Left colon (tissue), 2 donors: ENCODE results near the gene CHCHD6. TPM values are rescaled to one million over a fixed set of nuclear protein-coding genes. Genes with fewer than 3 reads are reported as not detected.

Experiments used
- ATAC-seq: fragments of 200-7000 bp; cut with Tn5 transposase; one replicate; pipeline ENCODE4 v1.9.1; 2020; ENCODE audit warnings: mild to moderate bottlenecking, moderate library complexity
- DNase-seq, 2 donors: peaks; one replicate each; pipeline ENCODE4 v3.0.0-alpha.2; 2020
- intact Hi-C, 2 donors: fragments of 100-400 bp; cut with DNase I in 1 of 2; cut with micrococcal nuclease in 1 of 2; formaldehyde crosslinking; loops; one replicate each; pipeline versions ENCODE4 v1.11.2 to v1.14.0; 2022; cut with DNase I, micrococcal nuclease
- total RNA-seq, 2 donors: library from RNA; stranded (reverse); fragmentation: NEBNext Ultra II Directional; extraction: Animal tissue kit (Norgen Biotek cat#: 25700); gene quantifications; one replicate each; pipeline ENCODE4 v1.2.1, GENCODE V29; 2021
- donor health status: DM: no; HTN: no; CAD: no.
- donor health status: DM: yes; HTN: yes; CAD: no.

Gene CHCHD6
- total RNA-seq, 2 donors from 2014 or later = 8.9 to 11.4 TPM

GRCh38 chr3:126895178-126896066 is 191.4 kb downstream of the CHCHD6 start:
- ATAC-seq (no peak), DNase-seq (no peak)
- intact Hi-C loops = no loop called here

DNA sequence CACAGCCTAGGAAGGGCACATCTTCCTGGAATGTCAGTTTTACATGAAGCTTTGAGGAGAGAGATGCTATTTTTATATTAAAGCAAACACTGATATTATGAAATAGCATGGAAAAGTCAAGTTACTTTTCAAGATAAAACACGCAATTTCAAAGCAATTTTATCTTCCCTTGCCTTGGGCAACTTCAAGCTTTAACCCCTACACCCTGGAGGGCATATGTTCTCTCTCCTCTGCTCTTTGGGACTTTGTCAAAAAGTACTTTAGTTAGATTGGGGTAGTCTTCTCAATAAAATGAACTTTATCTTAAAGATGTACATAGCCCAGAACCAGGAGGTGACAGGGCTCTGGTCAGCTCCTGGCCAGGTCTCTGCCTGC is 192.0 kb downstream of the CHCHD6 start:
- ATAC-seq (no peak), DNase-seq (no peak)
- intact Hi-C loops = no loop called here

DNA sequence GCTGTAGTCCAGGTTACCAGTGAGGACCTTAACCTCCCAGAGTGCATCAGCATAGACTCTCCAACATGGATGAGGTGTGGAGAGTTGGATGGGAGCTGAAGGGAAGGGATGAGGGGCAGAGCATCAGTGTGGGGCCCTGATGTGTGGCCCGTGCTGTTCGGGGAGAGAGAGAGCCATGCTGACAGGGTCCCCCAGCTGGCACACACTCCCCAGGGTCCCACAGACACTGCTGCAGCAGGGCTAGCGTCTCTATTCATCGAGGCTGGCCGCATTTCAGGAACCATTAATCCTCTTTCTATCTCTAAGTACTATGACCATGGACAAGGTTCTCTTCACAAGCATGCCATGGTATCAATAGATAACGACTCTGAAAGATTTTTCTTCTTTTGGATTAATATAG is 192.9 kb downstream of the CHCHD6 start:
- ATAC-seq = no peak
- DNase-seq = no peak
- intact Hi-C loops = no loop called here

GRCh38 chr3:126897943-126898342 is 193.9 kb downstream of the CHCHD6 start:
- DNase-seq = no peak
- intact Hi-C loops = no loop called here
- ATAC-seq = no peak

GRCh38 chr3:126900859-126901540 is 197.0 kb downstream of the CHCHD6 start:
- DNase-seq (no peak), ATAC-seq (no peak)
- intact Hi-C loops = no loop called here

- no peak for DNase-seq
- intact Hi-C loops = no loop called here
- ATAC-seq = no peak
Observed at GRCh38 chr3:126901631-126902030, 197.6 kb downstream of the CHCHD6 start.

DNA sequence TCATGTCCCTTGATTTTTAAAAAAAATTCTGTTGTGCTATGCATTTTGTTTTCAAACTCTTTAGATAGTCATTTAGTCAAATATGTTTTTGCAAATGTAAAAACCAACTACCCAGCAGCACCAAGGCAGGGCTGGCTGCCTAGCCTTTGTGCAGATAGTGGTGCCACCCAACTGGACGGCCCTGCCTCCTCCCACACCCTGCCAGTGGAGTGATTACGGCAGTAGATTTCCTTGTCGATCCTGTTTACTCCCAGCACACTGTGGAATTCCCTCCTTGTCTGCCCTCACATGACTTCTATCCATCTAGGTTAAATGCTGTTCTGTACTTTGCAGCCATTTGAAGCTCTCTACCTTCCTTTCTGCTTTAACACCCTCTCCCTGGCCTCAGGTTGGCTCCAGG is 199.5 kb downstream of the CHCHD6 start:
- ATAC-seq = peak; percentile 100
- intact Hi-C loops = no loop called here
- DNase-seq = peak; percentile 60 to 68

GRCh38 chr3:126907557-126907956 is 203.5 kb downstream of the CHCHD6 start:
- DNase-seq (no peak), ATAC-seq (no peak)
- intact Hi-C loops = no loop called here

- no peak for ATAC-seq
- intact Hi-C loops = no loop called here
- DNase-seq = no peak
Observed at GRCh38 chr3:126908752-126909275, 204.8 kb downstream of the CHCHD6 start.

- DNase-seq (no peak), ATAC-seq (no peak)
- intact Hi-C loops = no loop called here
Observed at GRCh38 chr3:126910231-126910630, 206.2 kb downstream of the CHCHD6 start.

DNA sequence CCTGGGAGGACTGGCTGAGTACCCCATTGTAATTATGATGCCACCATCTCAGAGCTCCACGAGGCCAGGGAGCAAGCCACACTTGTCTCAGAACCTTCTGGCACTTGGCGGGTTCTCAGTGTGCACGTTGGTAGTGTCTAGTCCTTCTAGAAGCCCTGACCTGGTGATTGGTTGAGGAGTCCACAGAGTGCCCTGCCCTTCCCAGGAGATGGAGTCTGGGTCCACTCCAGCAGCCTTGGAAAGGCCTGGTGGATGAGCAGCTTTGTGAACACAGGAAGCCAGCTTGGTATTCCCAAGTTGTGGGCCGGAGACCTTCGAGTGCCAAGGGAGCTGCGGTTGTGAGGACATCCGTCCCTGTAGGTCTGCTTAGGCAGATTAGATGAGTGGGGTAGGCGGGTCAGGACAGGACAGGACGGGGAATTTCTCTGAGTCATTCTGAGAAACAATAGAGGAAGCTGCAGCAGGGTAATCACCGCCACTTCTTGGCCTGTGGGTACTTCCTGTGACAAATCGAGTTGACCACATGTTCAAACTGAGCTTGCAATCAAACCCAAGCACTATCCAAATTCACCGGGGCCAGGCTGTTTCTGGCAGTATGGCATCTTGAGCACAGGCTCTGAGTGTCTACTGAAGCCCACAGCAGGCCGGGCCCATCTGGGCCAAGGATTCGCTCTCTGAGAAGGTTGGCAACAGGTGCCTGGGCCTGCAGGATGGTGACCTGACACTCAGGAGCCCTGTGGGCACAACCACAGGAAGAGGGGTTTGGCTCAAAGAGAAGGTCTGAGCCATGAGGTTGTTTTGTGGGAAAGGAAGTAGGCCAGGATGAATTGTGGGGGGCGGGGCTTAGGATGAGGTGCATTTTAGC is 207.4 kb downstream of the CHCHD6 start:
- intact Hi-C loops = no loop called here
- DNase-seq (peak; percentile 44 to 65), ATAC-seq (peak; percentile 69)

DNA sequence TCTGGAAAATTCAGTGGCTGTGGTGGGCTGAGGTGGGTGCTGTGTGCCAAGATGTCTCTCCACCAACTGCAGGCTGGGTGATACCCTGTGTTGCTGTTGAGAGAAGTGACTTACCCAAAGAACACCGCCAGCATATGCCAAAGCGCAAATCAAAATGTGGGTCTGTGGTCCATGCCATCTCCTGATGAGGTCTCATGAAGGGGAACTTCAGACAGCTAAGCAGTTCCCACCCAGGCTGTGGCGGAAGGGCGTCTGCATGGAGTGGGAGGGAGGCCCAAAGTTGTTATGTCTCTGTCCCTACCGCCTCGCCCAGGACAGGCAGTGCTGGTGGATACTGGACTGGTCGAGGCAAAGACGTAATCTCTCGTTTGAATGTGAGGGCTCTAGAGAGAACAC is 208.0 kb downstream of the CHCHD6 start:
- DNase-seq = no peak
- intact Hi-C loops = no loop called here
- no peak for ATAC-seq

DNA sequence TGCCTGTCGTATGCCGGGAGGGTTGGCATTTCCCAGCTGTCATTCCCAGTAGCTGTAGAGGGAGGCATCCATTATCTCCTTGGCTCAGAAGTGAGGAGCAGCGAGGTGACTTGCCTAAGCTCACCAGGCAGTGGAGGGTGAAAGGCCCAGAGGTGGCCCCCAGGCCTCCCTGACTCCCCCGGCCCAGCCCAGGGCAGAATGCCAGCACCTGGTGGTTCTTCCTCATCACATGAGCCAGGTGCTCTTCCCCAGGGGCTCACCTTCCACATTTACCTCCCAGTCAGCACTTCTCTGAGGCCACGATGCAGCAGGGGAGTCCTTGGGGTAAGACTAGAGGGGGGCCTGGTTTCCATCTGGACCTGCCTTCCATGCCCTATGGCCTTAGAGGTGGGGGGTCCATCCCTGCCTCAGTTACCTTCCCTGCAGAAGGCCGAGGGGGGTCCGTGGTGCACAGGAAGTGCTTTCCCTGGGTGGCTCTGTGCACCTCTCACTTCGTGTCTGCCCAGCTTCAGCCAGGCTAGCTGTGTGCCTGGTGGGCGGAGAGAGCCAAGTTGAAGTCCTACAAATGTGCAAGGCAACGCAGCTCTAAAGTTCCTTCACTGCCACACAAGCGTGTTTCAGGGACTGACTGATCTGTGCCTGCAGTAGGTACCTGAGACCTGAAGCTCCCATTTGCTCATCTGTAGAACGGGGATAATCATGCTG is 208.6 kb downstream of the CHCHD6 start:
- DNase-seq (no peak), ATAC-seq (no peak)
- intact Hi-C loops = no loop called here

DNA sequence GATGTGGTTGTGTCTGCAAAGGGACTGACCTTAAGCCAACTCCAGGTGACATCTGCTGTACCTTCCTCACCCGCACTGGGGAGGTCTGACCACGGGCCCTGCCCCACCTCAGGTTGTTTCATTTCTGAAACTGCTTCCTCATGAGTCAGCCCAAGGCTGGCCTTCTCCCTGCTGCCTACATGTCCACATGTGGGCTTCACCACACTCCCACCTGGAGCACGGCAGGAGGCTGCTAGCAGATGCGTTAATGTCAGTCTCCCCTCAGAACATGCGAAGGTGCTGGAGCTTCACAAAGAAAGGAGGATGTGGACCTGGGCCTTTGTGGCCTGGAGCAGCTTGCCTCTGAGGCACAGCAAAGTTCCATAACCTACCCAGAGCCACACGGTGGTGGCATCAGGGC is 209.5 kb downstream of the CHCHD6 start:
- DNase-seq = peak in 1 of 2 donors; percentile 49
- peak; percentile 59 for ATAC-seq
- intact Hi-C loops = no loop called here

DNA sequence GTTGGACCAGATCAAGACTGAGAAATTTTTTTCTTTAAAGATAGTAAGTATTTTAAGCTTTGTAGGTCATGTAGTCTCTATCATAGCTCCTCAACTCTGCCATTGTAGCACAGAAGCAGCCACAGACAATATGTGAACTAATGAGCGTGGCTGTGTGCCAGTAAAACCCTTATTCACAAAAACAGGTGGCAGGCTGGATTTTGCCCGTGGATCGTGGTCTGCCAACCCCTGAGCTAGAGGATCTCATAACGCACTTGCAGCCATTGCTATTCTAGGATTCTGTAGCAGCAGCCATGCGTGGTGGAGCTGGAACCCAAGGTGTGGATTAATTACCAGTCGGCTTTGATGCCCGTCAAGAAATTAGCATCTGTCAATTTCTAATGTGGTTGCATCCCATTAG is 210.2 kb downstream of the CHCHD6 start:
- ATAC-seq (no peak), DNase-seq (no peak)
- intact Hi-C loops = no loop called here

DNA sequence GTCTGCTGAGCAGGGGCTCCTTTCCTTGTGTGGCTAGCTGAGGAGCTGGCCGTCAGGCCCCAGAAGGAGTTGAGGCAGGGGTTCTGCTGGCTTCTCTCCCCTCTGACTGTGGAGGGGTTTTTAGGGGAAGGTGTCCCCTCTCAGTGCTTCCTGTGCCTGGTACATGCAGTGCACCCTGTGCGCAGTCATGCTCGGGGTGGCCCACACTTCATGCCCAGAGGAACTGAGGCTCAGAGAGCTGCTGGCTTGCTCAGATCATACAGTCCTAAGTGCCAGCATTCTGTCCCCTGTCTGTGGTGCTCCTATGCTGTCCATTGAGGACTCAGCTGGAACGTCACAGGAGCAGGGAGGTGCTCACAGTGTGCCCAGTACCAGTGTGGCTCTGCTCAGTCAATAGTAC is 211.0 kb downstream of the CHCHD6 start:
- ATAC-seq (no peak), DNase-seq (no peak)
- intact Hi-C loops = no loop called here

GRCh38 chr3:126916546-126916945 is 212.5 kb downstream of the CHCHD6 start:
- DNase-seq (no peak), ATAC-seq (no peak)
- intact Hi-C loops = no loop called here

DNA sequence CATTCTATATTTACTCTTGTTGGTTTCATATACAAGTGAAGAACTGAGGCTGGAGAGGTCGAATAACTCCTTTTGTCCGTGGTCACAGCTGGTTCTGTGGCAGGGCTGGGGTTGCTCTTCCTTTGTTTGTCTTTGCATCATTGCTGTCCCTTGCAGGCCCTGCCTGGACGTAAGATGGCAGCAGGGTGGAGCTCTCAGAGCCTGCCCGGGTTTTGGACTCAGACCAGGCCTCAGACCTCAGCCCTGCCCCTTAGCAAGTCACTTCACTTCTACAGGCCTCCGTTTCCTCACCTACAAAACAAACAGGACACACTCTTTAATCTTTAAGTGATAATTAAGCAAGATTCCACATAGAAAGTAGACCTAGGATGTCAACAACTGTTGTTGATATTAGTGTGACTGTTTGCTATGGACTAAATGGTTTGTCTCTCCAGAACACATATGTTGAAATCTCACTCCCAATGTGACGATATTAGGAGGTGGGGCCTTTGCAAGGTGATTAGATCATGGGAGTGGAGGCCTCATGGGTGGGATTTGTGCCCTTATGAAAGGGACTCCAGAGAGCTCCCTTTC is 213.3 kb downstream of the CHCHD6 start:
- no peak for ATAC-seq
- no peak for DNase-seq
- intact Hi-C loops = no loop called here
